C4-2B (cell line): ENCODE results near the gene SETBP1.

Source experiments
- H3K27ac ChIP-seq: fragments of 450-650 bp; 2 replicates; pipeline ENCODE4 v1.5.1; 2017
- ZFX ChIP-seq: fragments of 450-650 bp; IDR thresholded peaks from 2 replicates; pipeline ENCODE4 v1.6.1; 2017
- TF ChIP-seq, protein P1 (sequence below): fragments of 450-650 bp; conservative IDR thresholded peaks from 2 replicates; pipeline ENCODE4 v1.5.1; 2017; ENCODE audit warnings: mild to moderate bottlenecking

SETBP1 gene

GRCh38 chr18:45071956-45072355 lies 391.3 kb downstream of the SETBP1 start:
- no peak overlapping the region for H3K27ac ChIP-seq

DNA sequence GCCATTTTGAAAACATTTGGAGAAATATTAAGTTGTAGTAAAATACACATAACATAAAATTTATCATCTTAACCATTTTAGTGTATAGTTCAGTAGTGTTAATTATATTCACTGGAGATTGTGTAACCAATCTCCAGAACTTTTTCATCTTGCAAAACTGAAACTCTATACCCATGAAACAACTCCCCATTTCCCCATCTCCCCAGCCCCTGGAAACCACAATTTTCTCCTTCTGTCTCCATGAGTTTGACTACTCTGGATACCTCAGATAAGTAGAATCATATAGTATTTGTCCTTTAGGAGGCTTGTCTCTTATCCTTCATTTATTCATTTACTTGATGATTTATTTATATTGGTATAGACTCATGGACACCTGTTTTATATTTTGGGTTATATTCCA lies 392.9 kb downstream of the SETBP1 start:
- TF ChIP-seq, protein P1, sequence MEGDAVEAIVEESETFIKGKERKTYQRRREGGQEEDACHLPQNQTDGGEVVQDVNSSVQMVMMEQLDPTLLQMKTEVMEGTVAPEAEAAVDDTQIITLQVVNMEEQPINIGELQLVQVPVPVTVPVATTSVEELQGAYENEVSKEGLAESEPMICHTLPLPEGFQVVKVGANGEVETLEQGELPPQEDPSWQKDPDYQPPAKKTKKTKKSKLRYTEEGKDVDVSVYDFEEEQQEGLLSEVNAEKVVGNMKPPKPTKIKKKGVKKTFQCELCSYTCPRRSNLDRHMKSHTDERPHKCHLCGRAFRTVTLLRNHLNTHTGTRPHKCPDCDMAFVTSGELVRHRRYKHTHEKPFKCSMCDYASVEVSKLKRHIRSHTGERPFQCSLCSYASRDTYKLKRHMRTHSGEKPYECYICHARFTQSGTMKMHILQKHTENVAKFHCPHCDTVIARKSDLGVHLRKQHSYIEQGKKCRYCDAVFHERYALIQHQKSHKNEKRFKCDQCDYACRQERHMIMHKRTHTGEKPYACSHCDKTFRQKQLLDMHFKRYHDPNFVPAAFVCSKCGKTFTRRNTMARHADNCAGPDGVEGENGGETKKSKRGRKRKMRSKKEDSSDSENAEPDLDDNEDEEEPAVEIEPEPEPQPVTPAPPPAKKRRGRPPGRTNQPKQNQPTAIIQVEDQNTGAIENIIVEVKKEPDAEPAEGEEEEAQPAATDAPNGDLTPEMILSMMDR, result no peak
- no peak for TF ChIP-seq ZFX
- no peak overlapping the region for H3K27ac ChIP-seq

More at GRCh38 chr18:45071956-45072355, 391.3 kb downstream of the SETBP1 start:
- TF ChIP-seq, protein P1, result no peak
- TF ChIP-seq ZFX, result no peak

DNA sequence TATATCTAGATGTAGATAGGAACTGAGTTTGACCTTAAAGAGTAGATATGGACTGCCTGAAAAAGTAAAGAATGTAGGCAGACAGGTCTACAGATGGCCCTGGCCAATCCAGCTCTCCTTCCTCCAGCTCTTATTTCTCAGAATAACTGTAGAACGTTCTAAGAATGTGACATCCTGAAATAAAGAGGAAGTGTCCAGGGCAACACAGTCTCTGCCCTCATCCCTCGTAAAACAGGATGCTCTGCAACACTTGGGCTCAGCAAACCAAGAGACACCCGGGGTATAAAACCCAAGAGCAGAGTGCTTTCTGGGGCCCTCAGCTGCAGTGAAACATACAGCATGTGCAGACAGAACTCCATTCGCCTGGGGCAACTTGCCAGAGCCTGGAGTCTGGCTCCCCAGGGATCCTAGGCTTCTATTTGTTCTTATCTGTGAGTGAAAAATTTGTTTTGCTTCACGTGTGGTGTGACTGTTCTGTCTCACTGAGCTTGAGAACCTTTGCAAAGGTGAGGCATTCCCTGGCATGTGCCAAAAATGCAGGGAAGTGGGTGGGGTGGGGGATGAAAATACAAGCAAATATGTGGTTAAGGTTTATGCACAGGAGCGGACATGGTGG lies 401.0 kb downstream of the SETBP1 start:
- no peak overlapping the region for H3K27ac ChIP-seq
- no peak for TF ChIP-seq ZFX
- TF ChIP-seq, protein P1, result no peak

DNA sequence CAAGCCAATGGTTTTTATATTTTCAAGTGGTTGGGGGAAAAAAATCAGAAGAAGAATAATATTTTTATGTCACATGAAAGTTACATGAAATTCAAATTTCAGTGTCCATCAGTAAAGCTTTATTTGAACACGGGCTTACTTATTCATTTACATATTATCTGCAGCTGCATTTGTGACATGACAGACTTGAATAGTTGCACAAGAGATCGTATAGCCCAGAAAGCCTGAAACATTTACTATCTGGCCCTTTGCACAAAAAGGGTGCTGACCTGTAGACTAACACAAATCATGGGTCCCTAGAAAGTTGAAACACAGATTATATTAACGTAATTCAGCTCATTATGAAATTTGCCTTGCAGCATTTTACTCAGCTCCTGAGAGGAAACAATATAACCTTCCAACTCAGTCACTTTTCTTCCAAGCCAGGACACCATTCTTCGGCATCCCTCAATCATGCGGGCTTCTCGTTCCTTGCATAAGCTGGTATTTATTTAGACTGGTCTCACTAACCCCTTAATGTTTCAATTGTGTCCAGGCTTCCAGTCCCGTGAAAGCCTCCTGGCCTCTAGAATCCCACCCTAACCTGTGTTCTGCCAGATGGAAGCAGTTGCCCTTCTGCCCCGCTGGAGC lies 402.7 kb downstream of the SETBP1 start:
- TF ChIP-seq, protein P1, result no peak
- TF ChIP-seq ZFX, result no peak
- H3K27ac ChIP-seq, result no peak overlapping the region

DNA sequence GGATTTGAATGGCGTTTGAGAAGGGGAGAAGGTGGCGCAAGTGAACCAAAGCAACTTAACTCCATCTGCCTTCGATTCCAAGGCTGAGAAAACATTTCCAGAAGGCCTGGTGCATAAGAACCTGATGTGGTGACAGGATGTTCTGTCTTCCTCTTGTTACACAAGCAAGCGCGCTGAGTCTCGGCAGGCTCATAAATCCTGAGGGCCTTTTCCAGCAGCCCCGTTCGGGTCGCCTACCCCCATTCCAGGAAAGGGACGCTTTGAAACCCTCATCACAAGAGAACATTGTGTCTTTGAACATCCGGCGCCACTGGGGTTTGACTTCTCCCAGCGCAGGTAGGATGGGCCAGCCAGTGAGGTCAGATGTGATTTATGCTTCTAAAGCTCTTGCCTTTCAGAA lies 403.5 kb downstream of the SETBP1 start:
- no peak overlapping the region for H3K27ac ChIP-seq

DNA sequence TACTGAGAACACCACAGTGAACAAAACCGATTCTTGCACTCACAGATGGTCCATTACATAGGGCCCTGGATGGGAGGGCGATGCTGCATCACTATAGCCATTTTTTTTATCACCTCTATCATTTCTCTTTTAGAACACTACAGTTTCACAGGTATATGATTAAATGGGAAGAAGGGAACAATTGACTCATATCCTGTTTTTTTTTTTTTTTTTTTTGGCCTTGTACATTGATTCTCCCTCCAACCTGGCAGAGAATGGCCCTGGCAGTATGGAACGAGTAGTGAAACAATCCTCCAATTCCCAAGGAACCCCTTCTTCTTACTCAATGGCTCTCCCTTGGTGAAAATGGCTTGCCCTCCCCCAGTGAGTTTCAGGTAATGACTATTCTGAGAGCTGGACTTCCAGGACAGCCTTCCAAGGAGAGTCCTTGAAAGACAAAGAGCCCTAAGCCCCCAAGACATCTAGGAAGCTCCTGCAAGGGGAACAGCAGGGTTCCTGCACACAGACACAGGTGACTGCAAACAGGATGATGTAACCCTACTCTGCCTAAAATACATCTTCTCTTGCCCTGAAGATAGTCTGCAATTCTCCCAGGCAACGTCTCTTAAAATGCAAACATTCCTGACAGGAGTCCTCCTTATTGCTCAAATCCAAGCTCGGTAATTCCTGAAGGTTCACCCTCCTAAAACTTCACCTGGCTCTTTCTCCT lies 405.4 kb downstream of the SETBP1 start:
- no peak for TF ChIP-seq ZFX
- TF ChIP-seq, protein P1, result no peak
- no peak overlapping the region for H3K27ac ChIP-seq

More for the DNA sequence above, 403.5 kb downstream of the SETBP1 start:
- TF ChIP-seq ZFX, result no peak

DNA sequence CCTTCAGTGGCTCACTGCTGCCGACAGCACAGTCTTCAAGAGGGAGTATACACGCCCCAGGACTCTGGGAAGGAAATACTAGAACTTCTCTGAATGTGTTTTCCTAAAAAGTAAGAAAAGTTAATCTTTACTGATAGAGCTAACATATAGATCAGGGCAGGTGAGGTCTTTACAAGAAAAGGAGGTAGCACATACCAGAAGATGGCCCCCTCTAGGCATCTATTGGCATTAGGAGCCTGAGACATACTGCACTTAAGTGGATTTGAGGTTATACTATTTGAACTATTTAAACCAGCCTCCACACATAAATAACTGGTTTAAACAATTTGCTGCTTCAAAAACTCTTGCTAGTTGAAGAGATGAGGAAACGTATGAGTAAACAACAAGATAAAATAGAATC lies 406.1 kb downstream of the SETBP1 start:
- no peak overlapping the region for H3K27ac ChIP-seq
- TF ChIP-seq ZFX, result no peak
- TF ChIP-seq, protein P1, result no peak
